Measurements from ENCODE around the gene IDUA.
"Not testable (repeated sequence)": the region's sequence is repeated elsewhere in the genome, so short reads cannot be mapped to it uniquely, and the experiment has no call there.

IDUA gene

GRCh38 chr4:986879-987623, at the start of gene IDUA:
IDUA (plus strand) TSS chr4:987044; CDS start chr4:987085, 41 bp downstream.
- DNase-seq = peak; percentile 54

GRCh38 chr4:939508-939907, 47.3 kb upstream of the IDUA start:
- DNase-seq = not testable (repeated sequence)

GRCh38 chr4:945274-946102, 41.4 kb upstream of the IDUA start:
- no peak for DNase-seq

GRCh38 chr4:946103-946450, 40.8 kb upstream of the IDUA start:
- no peak for DNase-seq

GRCh38 chr4:946517-947471, 40.0 kb upstream of the IDUA start:
- DNase-seq = no peak

GRCh38 chr4:947491-947971, 39.3 kb upstream of the IDUA start:
- no peak for DNase-seq

GRCh38 chr4:948101-948935, 38.5 kb upstream of the IDUA start:
- DNase-seq = no peak

GRCh38 chr4:948936-949300, 37.9 kb upstream of the IDUA start:
- no peak for DNase-seq

- DNase-seq = no peak
These were observed 37.2 kb upstream of the IDUA start for GRCh38 chr4:949656-950055.

- DNase-seq = no peak
These were observed 36.5 kb upstream of the IDUA start for GRCh38 chr4:950136-951020.

- DNase-seq = no peak
These were observed 35.7 kb upstream of the IDUA start for GRCh38 chr4:951186-951585.

- DNase-seq = no peak
These were observed 35.0 kb upstream of the IDUA start for GRCh38 chr4:951594-952468.

GRCh38 chr4:952881-953573, 33.8 kb upstream of the IDUA start:
- no peak for DNase-seq

GRCh38 chr4:953574-953915, 33.3 kb upstream of the IDUA start:
- DNase-seq = no peak

GRCh38 chr4:954211-955020, 32.4 kb upstream of the IDUA start:
- DNase-seq = no peak

- DNase-seq = no peak
These were observed 31.5 kb upstream of the IDUA start for GRCh38 chr4:955161-955921.

GRCh38 chr4:955931-956381, 30.9 kb upstream of the IDUA start:
- DNase-seq = no peak
